ENCODE results near the gene CSNK1G1.

DNA sequence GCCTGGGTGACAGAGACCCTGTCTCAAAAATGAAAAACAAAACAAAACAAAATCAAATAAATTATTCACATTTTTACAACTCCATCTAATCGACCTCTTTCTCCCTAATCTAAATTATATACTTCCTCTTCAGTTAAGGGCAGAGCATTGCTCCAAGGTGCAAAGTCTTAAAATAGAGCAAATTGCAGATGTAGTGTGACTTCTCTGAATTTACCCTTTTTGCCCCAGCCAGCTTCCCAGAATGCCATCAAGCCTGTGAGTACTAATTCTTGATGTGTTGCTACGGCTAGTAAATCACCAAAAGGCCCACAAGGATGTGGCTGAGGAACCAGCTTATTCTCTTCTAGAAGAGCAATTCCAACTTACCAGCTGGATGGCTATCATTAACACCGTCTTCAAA, 139.8 kb downstream of the CSNK1G1 start:
- no peak for TF ChIP-seq EZH2 (optimal IDR thresholded peaks at IDR 0.05; ENCODE audit: low read depth, low read length)
- TF ChIP-seq, protein P1, sequence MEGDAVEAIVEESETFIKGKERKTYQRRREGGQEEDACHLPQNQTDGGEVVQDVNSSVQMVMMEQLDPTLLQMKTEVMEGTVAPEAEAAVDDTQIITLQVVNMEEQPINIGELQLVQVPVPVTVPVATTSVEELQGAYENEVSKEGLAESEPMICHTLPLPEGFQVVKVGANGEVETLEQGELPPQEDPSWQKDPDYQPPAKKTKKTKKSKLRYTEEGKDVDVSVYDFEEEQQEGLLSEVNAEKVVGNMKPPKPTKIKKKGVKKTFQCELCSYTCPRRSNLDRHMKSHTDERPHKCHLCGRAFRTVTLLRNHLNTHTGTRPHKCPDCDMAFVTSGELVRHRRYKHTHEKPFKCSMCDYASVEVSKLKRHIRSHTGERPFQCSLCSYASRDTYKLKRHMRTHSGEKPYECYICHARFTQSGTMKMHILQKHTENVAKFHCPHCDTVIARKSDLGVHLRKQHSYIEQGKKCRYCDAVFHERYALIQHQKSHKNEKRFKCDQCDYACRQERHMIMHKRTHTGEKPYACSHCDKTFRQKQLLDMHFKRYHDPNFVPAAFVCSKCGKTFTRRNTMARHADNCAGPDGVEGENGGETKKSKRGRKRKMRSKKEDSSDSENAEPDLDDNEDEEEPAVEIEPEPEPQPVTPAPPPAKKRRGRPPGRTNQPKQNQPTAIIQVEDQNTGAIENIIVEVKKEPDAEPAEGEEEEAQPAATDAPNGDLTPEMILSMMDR (IDR thresholded peaks at IDR 0.05; ENCODE audit: low read length): no peak
- no peak for TF ChIP-seq EZH2phosphoT487 (IDR thresholded peaks at IDR 0.05; ENCODE audit: low read length)
